Measurements from ENCODE around the gene F7.

GRCh38 chr13:113146750-113147149 is 41.2 kb downstream of the F7 start:
- no peak for TF ChIP-seq CTCF (IDR thresholded peaks at IDR 0.05; ENCODE audit: insufficient read depth, low read length, poor library complexity, severe bottlenecking)
- TF ChIP-seq EZH2phosphoT487 (conservative IDR thresholded peaks at IDR 0.05; ENCODE audit: low read length): no peak
